OCI-LY3 (cell line): ENCODE data around the gene CHN1.

Source experiments
- H2AFZ ChIP-seq: fragments of 200-600, 300-600 bp; shearing (Covaris generic); 2 replicates; pipeline ENCODE4 v1.6.0; 2014; ENCODE audit warnings: antibody characterized with exemption, low read depth, low read length
- H3K27ac ChIP-seq: fragments of 200-600, 300-600 bp; sonication (generic); 2 replicates; pipeline ENCODE4 v1.5.1; 2014; ENCODE audit warnings: mild to moderate bottlenecking, low read length, moderate library complexity, mixed read lengths
- H3K27me3 ChIP-seq: fragments of 200-600, 300-600 bp; sonication (generic); 2 replicates; pipeline ENCODE4 v1.6.1; 2014; ENCODE audit warnings: low read depth, low read length, mixed read lengths
- H3K36me3 ChIP-seq: fragments of 200-600, 300-600 bp; sonication (generic); replicated peaks from 2 replicates; pipeline ENCODE3; 2014; ENCODE audit warnings: low read depth, low read length, mixed read lengths
- H3K4me1 ChIP-seq: fragments of 300-600, 200-600 bp; sonication (generic); 2 replicates; pipeline ENCODE4 v1.6.1; 2014; ENCODE audit warnings: low read length, mixed read lengths
- H3K4me2 ChIP-seq: fragments of 200-600, 300-600 bp; sonication (generic); 2 replicates; pipeline ENCODE4 v1.6.1; 2014; ENCODE audit warnings: low read length, mixed read lengths
- H3K4me3 ChIP-seq: fragments of 300-600, 200-600 bp; sonication (generic); 2 replicates; pipeline ENCODE4 v1.5.1; 2014; ENCODE audit warnings: antibody characterized with exemption, mild to moderate bottlenecking, low read length, moderate library complexity
- H3K79me2 ChIP-seq: fragments of 300-600, 200-600 bp; shearing (Covaris generic); 2 replicates; pipeline ENCODE4 v1.6.1; 2014; ENCODE audit warnings: mild to moderate bottlenecking, low read length, mixed read lengths
- H3K9ac ChIP-seq: fragments of 300-600, 200-600 bp; shearing (Covaris generic); 2 replicates; pipeline ENCODE4 v1.6.0; 2014; ENCODE audit warnings: mild to moderate bottlenecking, low read length, moderate library complexity
- H3K9me3 ChIP-seq: fragments of 200-600, 300-600 bp; shearing (Covaris generic); 2 replicates; pipeline ENCODE4 v1.6.1; 2014; ENCODE audit warnings: low read length, mixed read lengths; ENCODE audit not compliant: insufficient read depth
- H4K20me1 ChIP-seq: fragments of 200-600, 300-600 bp; sonication (generic); 2 replicates; pipeline ENCODE4 v1.6.1; 2016; ENCODE audit warnings: low read length, mixed read lengths; ENCODE audit not compliant: insufficient read depth
- EZH2phosphoT487 ChIP-seq: fragments of 200-600 bp; shearing (Covaris generic); IDR thresholded peaks from 2 replicates; pipeline ENCODE4 v1.6.1; 2018; ENCODE audit warnings: antibody characterized with exemption, mixed run types, low read depth
- TF ChIP-seq, protein P1 (sequence below): fragments of 200-600, 300-600 bp; sonication (generic); IDR thresholded peaks from 2 replicates; pipeline ENCODE4 v1.5.1; 2014; ENCODE audit warnings: antibody characterized with exemption, low read length, low read depth

CHN1 gene

DNA sequence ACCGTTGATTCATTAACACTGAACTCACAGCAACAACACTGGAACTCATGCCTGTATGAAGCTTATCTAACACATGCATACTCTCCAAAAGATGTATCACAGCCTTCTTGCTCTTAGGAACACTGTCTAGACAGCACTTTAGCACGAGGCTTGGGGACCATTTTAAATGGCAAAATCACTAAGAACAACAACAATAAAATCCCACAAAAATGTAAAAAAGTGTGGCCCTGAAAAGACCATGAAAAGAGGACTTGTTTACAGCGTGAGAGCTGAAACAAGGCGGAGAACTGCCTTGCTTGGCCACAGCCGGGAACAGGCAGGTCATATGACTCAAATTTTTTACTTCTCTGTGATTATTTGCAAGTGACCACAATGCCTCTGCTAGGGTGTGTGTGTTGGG, 48.1 kb downstream of the CHN1 start:
- Histone ChIP-seq H4K20me1 (no peaks in the 10 kb centered on the region), H3K27me3 (peaks cover 11% of the 10 kb centered on the region), H3K4me1 (no peaks in the 10 kb centered on the region), H2AFZ (no peak overlapping the region), H3K9ac (no peak overlapping the region), H3K9me3 (no peaks in the 10 kb centered on the region), H3K36me3 (no peaks in the 10 kb centered on the region), H3K4me2 (no peak overlapping the region), H3K4me3 (no peak overlapping the region), H3K79me2 (no peaks in the 10 kb centered on the region), H3K27ac (no peak overlapping the region)
- no peak for TF ChIP-seq EZH2phosphoT487
- TF ChIP-seq, protein P1, sequence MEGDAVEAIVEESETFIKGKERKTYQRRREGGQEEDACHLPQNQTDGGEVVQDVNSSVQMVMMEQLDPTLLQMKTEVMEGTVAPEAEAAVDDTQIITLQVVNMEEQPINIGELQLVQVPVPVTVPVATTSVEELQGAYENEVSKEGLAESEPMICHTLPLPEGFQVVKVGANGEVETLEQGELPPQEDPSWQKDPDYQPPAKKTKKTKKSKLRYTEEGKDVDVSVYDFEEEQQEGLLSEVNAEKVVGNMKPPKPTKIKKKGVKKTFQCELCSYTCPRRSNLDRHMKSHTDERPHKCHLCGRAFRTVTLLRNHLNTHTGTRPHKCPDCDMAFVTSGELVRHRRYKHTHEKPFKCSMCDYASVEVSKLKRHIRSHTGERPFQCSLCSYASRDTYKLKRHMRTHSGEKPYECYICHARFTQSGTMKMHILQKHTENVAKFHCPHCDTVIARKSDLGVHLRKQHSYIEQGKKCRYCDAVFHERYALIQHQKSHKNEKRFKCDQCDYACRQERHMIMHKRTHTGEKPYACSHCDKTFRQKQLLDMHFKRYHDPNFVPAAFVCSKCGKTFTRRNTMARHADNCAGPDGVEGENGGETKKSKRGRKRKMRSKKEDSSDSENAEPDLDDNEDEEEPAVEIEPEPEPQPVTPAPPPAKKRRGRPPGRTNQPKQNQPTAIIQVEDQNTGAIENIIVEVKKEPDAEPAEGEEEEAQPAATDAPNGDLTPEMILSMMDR = no peak

DNA sequence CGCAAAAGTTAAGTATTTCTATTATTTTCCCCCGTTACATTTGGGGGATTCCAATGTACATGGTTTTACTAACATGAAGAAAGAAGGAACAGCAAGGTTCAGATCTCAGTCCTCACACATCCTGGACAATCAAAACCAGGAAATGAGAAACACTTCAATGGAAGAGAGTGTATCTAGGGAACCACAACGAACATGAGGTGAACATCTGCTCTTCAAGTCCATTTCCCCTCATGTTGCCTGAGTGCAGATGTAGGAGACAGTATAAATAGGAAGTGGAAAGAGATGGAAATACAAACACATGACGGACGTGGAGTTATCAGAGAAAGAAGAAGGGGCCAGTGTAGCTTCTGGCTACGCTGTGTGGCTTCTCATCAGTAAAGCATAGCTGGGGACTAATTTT, 52.6 kb downstream of the CHN1 start:
- no peak overlapping the region for H3K27ac ChIP-seq
- H3K9ac ChIP-seq = no peak overlapping the region

DNA sequence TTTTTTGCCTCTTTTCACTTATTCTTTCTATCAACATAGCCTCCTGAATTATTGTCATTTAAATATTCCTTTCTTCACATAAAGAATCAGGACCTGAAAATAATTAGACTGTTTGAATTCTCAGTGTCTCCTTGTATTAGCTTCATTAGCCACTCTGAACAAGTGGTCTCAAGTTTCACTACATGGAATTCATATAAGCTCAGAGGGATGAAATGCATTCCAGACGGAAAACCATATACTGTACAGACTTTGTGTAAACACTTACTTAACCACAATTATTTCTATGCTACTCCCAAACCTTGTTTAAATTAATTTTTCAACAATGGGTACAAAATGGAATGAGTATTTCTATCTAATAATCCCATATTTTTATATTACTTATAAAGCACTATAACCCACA, 53.4 kb downstream of the CHN1 start:
- TF ChIP-seq EZH2phosphoT487 = no peak
- TF ChIP-seq, protein P1 = no peak
- H3K79me2 ChIP-seq = no peaks in the 10 kb centered on the region
- no peak overlapping the region for H3K9ac ChIP-seq
- no peak overlapping the region for H3K4me3 ChIP-seq
- H3K27ac ChIP-seq = no peak overlapping the region
- no peaks in the 10 kb centered on the region for H3K36me3 ChIP-seq
- H3K27me3 ChIP-seq = peaks cover 5% of the 10 kb centered on the region; the same call in 1 of the 2 replicates
- no peak overlapping the region for H2AFZ ChIP-seq
- H3K4me2 ChIP-seq = no peak overlapping the region
- no peaks in the 10 kb centered on the region for H4K20me1 ChIP-seq
- no peaks in the 10 kb centered on the region for H3K9me3 ChIP-seq
- no peaks in the 10 kb centered on the region for H3K4me1 ChIP-seq

More for the DNA sequence above, 52.6 kb downstream of the CHN1 start:
- Histone ChIP-seq H3K4me1 (no peaks in the 10 kb centered on the region), H3K27me3 (peaks cover 5% of the 10 kb centered on the region), H2AFZ (no peak overlapping the region), H3K36me3 (no peaks in the 10 kb centered on the region), H3K79me2 (no peaks in the 10 kb centered on the region), H3K4me2 (no peak overlapping the region), H3K4me3 (no peak overlapping the region), H3K9me3 (no peaks in the 10 kb centered on the region), H4K20me1 (no peaks in the 10 kb centered on the region)
- TF ChIP-seq, protein P1 = no peak
- TF ChIP-seq EZH2phosphoT487 = no peak

GRCh38 chr2:174949988-174950687, 55.0 kb downstream of the CHN1 start:
- H3K79me2 ChIP-seq = no peaks in the 10 kb centered on the region
- H3K4me1 ChIP-seq = no peaks in the 10 kb centered on the region
- H3K27ac ChIP-seq = no peak overlapping the region
- no peaks in the 10 kb centered on the region for H3K36me3 ChIP-seq
- no peak overlapping the region for H3K4me3 ChIP-seq
- H3K9ac ChIP-seq = no peak overlapping the region
- TF ChIP-seq EZH2phosphoT487 = no peak
- TF ChIP-seq, protein P1 = no peak
- no peaks in the 10 kb centered on the region for H3K9me3 ChIP-seq
- H3K4me2 ChIP-seq = no peak overlapping the region
- no peak overlapping the region for H2AFZ ChIP-seq
- no peaks in the 10 kb centered on the region for H4K20me1 ChIP-seq
- H3K27me3 ChIP-seq = peaks cover 5% of the 10 kb centered on the region; the same call in 1 of the 2 replicates
